Measurements from ENCODE around the gene TRPC1. TPM values are rescaled to one million over a fixed set of nuclear protein-coding genes. Genes with fewer than 3 reads are reported as not detected.

Gene TRPC1
- polyA plus RNA-seq, 3 donors from 2014 or later: not detected

Other genes starting within 250 kb of the TRPC1 start
- 10 to 100 TPM in 2 of 3 donors, 1 to 10 TPM in 1; 9.8 to 14.4 (median 10.1) TPM for gene ATR, start 145.3 kb upstream of the TRPC1 start, polyA plus RNA-seq
- 1 to 10 TPM; 1.9 to 6.2 (median 5.4) TPM for gene PLS1, start 127.6 kb upstream of the TRPC1 start, polyA plus RNA-seq
- gene PCOLCE2, start 165.0 kb downstream of the TRPC1 start, polyA plus RNA-seq: not detected
- gene PAQR9, start 239.6 kb downstream of the TRPC1 start, polyA plus RNA-seq: not detected

All from immature natural killer cell (primary cell).